ENCODE measurements around the gene EMILIN2.

The EMILIN2 gene

GRCh38 chr18:2917259-2918047 lies 70.6 kb downstream of the EMILIN2 start:
- DNase-seq, result no peak

DNA sequence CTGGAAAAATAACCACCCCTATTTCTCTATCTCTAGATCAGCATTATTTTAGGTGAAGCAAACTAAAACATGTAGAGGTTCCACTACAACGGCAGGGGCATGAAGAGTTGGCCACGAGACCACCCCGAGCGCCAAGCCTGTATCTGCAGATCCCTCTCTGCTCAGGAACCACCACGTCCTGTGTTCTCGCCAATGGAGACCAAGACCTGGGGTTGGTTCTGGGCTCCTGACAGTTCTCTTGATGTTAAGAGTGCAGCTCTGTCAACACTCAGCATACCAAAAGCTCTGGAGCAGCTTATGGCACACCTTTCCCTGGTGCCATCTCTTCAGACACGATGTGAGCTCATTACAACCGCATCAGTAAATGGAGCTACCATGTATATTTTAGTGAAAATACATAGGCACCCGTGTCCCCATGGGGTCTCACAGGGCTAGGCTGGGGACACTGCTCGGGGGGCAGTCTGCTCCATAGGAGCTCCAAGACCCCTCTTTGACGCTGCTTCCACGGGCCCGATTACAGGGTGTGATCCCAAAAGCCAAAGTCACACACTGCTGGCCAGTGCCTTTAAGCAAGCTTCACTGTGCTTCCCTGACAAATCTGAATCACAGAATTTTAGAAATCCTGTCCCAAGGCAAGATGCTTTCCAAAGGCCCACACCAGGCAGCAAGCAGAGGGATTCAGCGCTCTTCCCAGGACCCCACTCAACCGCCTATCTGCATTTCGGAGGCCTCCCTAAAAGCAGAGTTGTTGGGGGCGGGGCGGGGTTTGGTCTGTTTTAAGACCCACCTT lies 72.2 kb downstream of the EMILIN2 start:
- DNase-seq, result no peak

DNA sequence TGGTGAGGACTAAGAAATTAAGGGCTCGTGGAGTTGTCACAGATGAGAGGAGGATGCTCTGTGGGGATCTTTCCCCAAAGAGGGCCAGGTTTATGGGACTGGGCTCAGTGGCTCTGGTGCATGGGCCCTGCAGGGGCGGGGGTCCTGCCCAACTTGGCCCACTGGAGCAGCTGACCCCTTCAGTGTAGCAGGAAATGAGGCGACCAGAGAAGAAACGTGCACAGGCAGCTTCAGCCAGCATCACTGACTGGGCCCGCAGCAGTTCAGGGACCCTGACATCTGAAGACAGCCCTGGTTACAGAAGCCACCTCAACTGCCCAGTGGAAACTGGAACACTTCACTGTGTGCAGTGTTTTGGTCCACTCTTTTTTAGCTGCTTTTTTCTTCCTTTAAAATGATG lies 72.8 kb downstream of the EMILIN2 start:
- DNase-seq, result no peak

GRCh38 chr18:2920027-2920426 lies 73.2 kb downstream of the EMILIN2 start:
- DNase-seq, result no peak

GRCh38 chr18:2920546-2921343 lies 73.9 kb downstream of the EMILIN2 start:
- no peak for DNase-seq

- DNase-seq, result no peak
Measured at GRCh38 chr18:2921778-2922177, 75.0 kb downstream of the EMILIN2 start.

- DNase-seq, result no peak
Measured at GRCh38 chr18:2923464-2923863, 76.7 kb downstream of the EMILIN2 start.

- no peak for DNase-seq
Measured at GRCh38 chr18:2924920-2925319, 78.1 kb downstream of the EMILIN2 start.

DNA sequence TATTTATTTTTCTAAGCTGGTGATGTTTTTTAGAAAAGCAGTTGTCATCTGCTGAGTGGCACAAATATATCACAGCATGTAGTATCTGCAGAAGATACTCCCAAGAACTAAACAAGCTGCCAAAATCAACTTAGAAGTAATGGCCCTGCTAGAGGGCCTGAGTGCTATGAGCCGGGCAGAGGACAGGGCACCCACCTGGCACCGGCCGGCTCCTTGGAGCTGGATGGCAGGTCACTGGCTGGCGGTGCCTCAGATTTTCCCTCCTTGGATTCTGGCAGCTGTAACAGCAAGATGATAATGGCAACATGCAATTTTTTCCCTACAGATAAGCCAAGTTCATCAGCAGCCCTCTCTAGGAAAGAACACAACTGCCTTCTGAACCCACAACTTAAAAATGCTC lies 79.7 kb downstream of the EMILIN2 start:
- no peak for DNase-seq

GRCh38 chr18:2927745-2928144 lies 80.9 kb downstream of the EMILIN2 start:
- no peak for DNase-seq

DNA sequence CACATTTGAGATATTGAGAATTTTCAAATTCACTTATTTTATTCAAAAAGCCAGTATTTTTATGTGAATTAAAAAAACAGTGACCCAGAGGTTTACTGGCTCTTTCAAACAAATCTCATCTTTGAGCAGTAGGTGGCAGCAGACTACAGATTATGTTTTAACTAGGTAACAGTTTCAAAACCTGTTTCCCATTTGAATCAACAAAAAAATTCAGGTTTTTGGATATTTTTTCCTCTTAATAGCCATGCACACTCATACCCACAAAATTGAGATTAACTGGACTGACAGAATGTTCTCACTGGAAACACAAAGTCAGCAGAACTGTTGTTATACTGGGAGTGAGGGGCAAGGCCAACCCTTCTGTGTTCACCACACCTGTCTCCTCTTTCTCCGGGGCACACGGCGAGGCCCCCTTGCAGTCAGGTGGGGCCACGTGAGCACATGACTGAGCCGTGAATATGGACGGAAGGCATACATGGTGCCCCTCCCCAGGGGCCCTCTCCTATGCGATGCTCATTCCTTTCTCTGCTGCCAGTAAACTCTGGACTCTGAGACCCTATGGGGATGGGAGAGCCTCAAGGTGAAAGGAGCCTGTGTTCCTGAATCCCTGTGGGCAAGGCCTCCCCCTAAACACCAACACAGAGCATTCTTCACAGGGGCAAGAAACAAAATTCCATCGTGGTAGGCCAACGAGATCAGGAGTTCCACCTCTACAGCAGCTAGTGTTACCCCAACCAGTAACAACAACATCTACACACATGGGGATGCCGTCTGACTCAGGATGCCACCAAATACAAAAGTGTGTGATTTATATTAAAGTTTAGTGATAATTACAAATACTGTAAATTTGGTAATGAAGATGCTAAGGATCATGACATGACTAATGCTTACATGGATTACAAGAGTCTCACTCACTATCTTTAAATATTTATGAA lies 85.7 kb downstream of the EMILIN2 start:
- peak; percentile 77 for DNase-seq

- DNase-seq, result no peak
Measured at GRCh38 chr18:2933995-2934394, 87.2 kb downstream of the EMILIN2 start.

GRCh38 chr18:2935438-2936192 lies 88.8 kb downstream of the EMILIN2 start:
- DNase-seq, result no peak

DNA sequence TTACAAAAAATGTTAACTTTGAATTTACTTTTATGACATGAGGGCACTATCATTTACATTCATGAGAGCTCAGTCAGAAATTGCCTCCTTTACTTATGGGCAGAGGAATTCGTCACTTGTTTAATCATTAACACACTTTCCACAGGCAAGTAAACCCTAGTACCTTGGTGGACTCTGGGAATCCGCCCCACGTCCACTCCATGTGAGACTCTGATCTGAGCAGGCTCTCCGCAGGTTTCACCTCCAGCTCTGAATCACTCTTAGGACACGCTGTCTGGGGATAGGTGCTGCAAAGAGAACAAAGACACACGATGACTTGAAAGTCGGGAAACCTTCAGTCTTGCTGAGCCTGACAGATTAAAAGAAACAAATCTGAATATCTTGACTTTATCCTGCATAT lies 92.5 kb downstream of the EMILIN2 start:
- no peak for DNase-seq

DNA sequence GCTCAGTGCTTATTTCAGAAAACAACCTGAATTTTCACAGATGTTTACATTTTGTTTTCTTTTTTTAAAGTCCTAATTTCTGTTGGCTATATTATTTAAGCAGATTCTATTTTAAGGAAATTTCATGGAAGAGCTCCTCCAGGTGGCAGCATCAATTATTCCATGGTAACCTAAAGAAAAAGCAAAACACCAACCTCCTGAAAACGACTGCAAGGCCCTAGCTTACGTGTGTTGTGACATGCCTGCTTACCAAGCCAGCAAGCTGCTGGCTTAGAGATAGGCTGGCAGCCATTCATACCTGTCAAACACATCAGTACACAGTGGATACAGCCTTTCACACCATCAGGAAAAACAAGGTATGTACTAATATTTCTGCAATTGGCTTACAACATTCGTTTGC lies 101.2 kb downstream of the EMILIN2 start:
- DNase-seq, result peak; percentile 24

DNA sequence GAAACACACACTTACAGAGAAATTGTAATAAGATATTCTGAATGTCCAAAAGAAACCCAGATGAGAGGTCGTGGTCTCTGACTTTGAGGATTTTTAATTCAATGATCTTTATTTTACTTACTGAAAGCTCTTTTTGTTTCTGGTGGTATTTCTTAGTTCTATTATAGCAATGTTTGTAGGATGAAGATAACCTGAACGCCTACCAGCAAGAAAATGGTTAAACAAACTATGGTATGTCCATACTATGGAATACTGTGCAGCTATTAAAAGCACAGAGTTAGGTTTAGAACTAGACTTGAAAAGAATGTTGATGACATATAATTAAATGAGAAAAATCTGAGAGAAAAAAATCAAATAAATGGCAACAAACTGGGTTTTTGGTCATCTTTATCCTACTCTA lies 105.8 kb downstream of the EMILIN2 start:
- DNase-seq, result no peak

GRCh38 chr18:2953935-2954653 lies 107.3 kb downstream of the EMILIN2 start:
- DNase-seq, result no peak

GRCh38 chr18:2954869-2955645 lies 108.3 kb downstream of the EMILIN2 start:
- DNase-seq, result no peak

DNA sequence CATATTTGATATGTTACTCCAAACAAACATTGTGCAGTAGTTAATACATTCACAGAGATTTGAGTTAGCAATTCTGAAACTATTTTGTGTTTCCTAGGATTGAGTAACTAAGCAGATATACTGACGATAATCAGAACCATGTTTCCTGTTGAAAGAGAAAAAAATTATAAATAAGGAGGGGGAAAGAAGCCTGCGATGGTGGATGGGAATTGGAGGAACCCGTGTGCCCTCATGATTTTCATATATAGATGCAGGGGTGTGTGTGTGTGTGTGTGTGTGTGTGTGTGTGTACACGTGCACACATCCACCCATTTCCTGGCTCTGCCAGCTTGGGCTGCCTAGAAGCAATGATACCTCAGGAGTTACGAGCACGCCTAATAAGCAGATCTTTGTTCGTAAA lies 109.2 kb downstream of the EMILIN2 start:
- DNase-seq, result no peak

- DNase-seq, result no peak
Measured at GRCh38 chr18:2958819-2959298, 112.1 kb downstream of the EMILIN2 start.

Measured in NCI-H69 (cell line).